ENCODE measurements around the gene RBM19.

DNA sequence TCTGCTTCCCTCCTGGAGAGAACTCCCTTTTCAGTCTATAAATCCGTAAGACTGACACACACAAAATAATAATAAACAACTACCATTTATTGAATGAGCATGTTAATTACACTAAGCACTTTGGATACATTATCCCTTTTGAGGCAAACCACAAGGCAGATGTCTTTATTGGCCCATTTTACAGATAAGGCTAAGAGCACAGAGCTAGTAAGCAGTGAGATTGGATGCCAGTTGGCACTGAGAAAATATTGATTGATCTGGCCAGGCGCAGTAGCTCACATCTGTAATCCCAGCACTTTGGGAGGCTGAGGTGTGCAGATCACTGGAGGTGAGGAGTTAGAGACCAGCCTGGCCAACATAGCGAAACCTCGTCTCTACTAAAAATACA lies 21.9 kb upstream of the RBM19 start:
- TF ChIP-seq, protein P1, sequence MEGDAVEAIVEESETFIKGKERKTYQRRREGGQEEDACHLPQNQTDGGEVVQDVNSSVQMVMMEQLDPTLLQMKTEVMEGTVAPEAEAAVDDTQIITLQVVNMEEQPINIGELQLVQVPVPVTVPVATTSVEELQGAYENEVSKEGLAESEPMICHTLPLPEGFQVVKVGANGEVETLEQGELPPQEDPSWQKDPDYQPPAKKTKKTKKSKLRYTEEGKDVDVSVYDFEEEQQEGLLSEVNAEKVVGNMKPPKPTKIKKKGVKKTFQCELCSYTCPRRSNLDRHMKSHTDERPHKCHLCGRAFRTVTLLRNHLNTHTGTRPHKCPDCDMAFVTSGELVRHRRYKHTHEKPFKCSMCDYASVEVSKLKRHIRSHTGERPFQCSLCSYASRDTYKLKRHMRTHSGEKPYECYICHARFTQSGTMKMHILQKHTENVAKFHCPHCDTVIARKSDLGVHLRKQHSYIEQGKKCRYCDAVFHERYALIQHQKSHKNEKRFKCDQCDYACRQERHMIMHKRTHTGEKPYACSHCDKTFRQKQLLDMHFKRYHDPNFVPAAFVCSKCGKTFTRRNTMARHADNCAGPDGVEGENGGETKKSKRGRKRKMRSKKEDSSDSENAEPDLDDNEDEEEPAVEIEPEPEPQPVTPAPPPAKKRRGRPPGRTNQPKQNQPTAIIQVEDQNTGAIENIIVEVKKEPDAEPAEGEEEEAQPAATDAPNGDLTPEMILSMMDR (IDR thresholded peaks at IDR 0.05), result no peak
- TF ChIP-seq POLR2A (IDR thresholded peaks at IDR 0.05), result no peak

Measured in heart left ventricle (tissue), 13 donors.